HepG2 (cell line): ENCODE data around the gene SRBD1. TPM values are rescaled to one million over a fixed set of nuclear protein-coding genes. Genes with fewer than 3 reads are reported as not detected.
A peak's percentile ranks its signal among the peaks of the same experiment; 100 is the strongest.

Experiments
- ATAC-seq: fragments of 200-7000 bp; cut with Tn5 transposase; 3 replicates; pipeline ENCODE4 v1.9.1; 2020; ENCODE audit warnings: mild to moderate bottlenecking, moderate library complexity
- BruUV-seq: library from RNA; stranded (reverse); fragments of 400-500 nt; replicated peaks from 2 replicates; lab custom pipeline; 2021; lab: Mats Ljungman, UMichigan
- CTCF ChIA-PET: fragments of 300-600 bp; formaldehyde crosslinking; extraction: SDS; loops from one replicate; lab custom pipeline; 2021; ENCODE audit warnings: low total read pairs, inconsistent platforms, low intra/inter-chr PET ratio; lab: Yijun Ruan, JAX
- POLR2A ChIA-PET: fragments of 350-600 bp; sonication (Branson Sonifier 250); formaldehyde crosslinking; loops from one replicate; lab custom pipeline; 2020; ENCODE audit warnings: antibody characterized with exemption, inconsistent platforms; lab: Yijun Ruan, JAX
- DNase-seq: peaks from one replicate; pipeline ENCODE4 v3.0.0-alpha.2; 2015; ENCODE audit warnings: low spot score
- FAIRE-seq: peaks from 3 replicates; lab custom pipeline; 2011; peaks lifted over from hg19 to GRCh38; lab: Jason Lieb, UNC
- H2AFZ ChIP-seq: one replicate; pipeline ENCODE4 v1.6.1; 2011; ENCODE audit warnings: low read length, inconsistent platforms
- H3K27ac ChIP-seq: fragments of 300-600 bp; 3 replicates; pipeline ENCODE4 v1.8.0; 2011; ENCODE audit warnings: mixed run types, mild to moderate bottlenecking, mixed read lengths, low read length, inconsistent platforms; ENCODE audit not compliant: insufficient read depth; ENCODE audit errors: extremely low read length
- H3K27me3 ChIP-seq, 2 experiments: fragments of 200-600 bp in 1 of 2; 2 replicates in 1 of 2; 3 replicates in 1 of 2; pipeline versions ENCODE4 v1.6.0 to v1.8.0; 2011; ENCODE audit warnings: low read length in 2 of 2, mild to moderate bottlenecking in 2 of 2, moderate library complexity in 2 of 2, inconsistent platforms in 1 of 2; ENCODE audit not compliant: insufficient read depth in 2 of 2, control insufficient read depth in 1 of 2
- H3K36me3 ChIP-seq, 2 experiments: fragments of 200-600 bp in 1 of 2; replicated peaks in 1 of 2; 2 replicates in 1 of 2; 3 replicates in 1 of 2; pipeline versions ENCODE4 v1.5.1 to v1.8.0; 2011; ENCODE audit warnings: low read length in 2 of 2, inconsistent platforms in 1 of 2; ENCODE audit not compliant: insufficient read depth in 2 of 2, control insufficient read depth in 1 of 2
- H3K4me1 ChIP-seq: 2 replicates; pipeline ENCODE4 v1.5.1; 2012; ENCODE audit warnings: low read length, inconsistent platforms; ENCODE audit not compliant: insufficient read depth
- H3K4me2 ChIP-seq: 2 replicates; pipeline ENCODE4 v1.6.0; 2011; ENCODE audit warnings: low read depth, low read length, inconsistent platforms
- H3K4me3 ChIP-seq, 3 experiments: fragments of 200-600 bp in 1 of 3; sonication (generic), shearing (Covaris generic) in 1 of 3; replicated peaks in 1 of 3; 2 replicates each; pipeline ENCODE4 v1.5.1; 2011 to 2016; ENCODE audit warnings: low read length in 3 of 3, inconsistent platforms in 2 of 3, low read depth in 2 of 3, mild to moderate bottlenecking in 2 of 3, control low read depth in 1 of 3, mixed read lengths in 1 of 3; ENCODE audit not compliant: insufficient read depth in 1 of 3
- H3K79me2 ChIP-seq: one replicate; pipeline ENCODE4 v1.6.1; 2011; ENCODE audit warnings: low read length, inconsistent platforms; ENCODE audit not compliant: insufficient read depth
- H3K9ac ChIP-seq: 2 replicates; pipeline ENCODE4 v1.6.0; 2011; ENCODE audit warnings: mild to moderate bottlenecking, low read depth, low read length, inconsistent platforms; ENCODE audit not compliant: insufficient read depth
- H3K9me3 ChIP-seq: 2 replicates; pipeline ENCODE4 v1.5.1; 2012; ENCODE audit warnings: mild to moderate bottlenecking, low read length
- H4K20me1 ChIP-seq: 2 replicates; pipeline ENCODE4 v1.6.0; 2011; ENCODE audit warnings: inconsistent platforms, mild to moderate bottlenecking, low read length, moderate library complexity; ENCODE audit not compliant: insufficient read depth
- ARID5B ChIP-seq: IDR thresholded peaks from 2 replicates; pipeline ENCODE4 v1.4.0; 2020; ENCODE audit warnings: mild to moderate bottlenecking, missing genetic modification reagents
- MAFF ChIP-seq: IDR thresholded peaks from 2 replicates; pipeline ENCODE4 v1.6.1; 2011; ENCODE audit warnings: low read depth, low read length, improper control_type of control experiment
- MAFK ChIP-seq, 2 experiments: IDR thresholded peaks in 1 of 2; conservative IDR thresholded peaks in 1 of 2; 2 replicates each; pipeline ENCODE4 v1.6.1; 2011; ENCODE audit warnings: improper control_type of control experiment in 2 of 2, low read length in 2 of 2
- MBD4 ChIP-seq: IDR thresholded peaks from 2 replicates; pipeline ENCODE4 v1.6.1; 2012; ENCODE audit warnings: low read length, inconsistent platforms, borderline replicate concordance
- WGBS: methylation state at CpG from one replicate; pipeline ENCODE4 v1.1.6; 2017; ENCODE audit warnings: low lambda C conversion rate; 5-methylcytosine and 5-hydroxymethylcytosine counted together
- in situ Hi-C: cut with HindIII; loops from 2 replicates; pipeline ENCODE4 v1.10.0; 2017; ENCODE audit warnings: low pct_unique_long_range_greater_than_20kb; ENCODE audit not compliant: extremely low pct_ligation_motif_present
- intact Hi-C: fragments of 100-400 bp; cut with micrococcal nuclease; formaldehyde crosslinking; loops from one replicate; pipeline ENCODE4 v1.10.0; 2022; ENCODE audit not compliant: unreplicated experiment
- polyA plus RNA-seq, 8 experiments: library from polyadenylated mRNA; depleted of rRNA in 3 of 8; stranded (reverse) in 7 of 8; unstranded in 1 of 8; fragments of >200 nt; fragmentation: Illumina TruSeq in 4 of 8; extraction: Trizol in 4 of 8; gene quantifications; 2 replicates each; pipeline versions ENCODE4 v1.2.1 to v1.2.3, GENCODE V29; 2011 to 2016; ENCODE audit warnings: low read depth in 4 of 8, missing spikeins in 1 of 8, mixed read lengths in 1 of 8; ENCODE audit not compliant: insufficient read depth in 1 of 8
- total RNA-seq, 5 experiments: library from RNA; depleted of rRNA; stranded (reverse); fragments of >200 nt; fragmentation: Illumina TruSeq; extraction: Trizol; gene quantifications; 2 replicates each; pipeline ENCODE4 v1.2.3, GENCODE V29; 2016; ENCODE audit warnings: low read depth in 1 of 5

The SRBD1 gene
- total and polyA plus RNA-seq, 2 of the 13 experiments (the other 11 are each of a cell fraction or from before 2014, with no cell fraction given), result 3.2 to 23.9 TPM

DNA sequence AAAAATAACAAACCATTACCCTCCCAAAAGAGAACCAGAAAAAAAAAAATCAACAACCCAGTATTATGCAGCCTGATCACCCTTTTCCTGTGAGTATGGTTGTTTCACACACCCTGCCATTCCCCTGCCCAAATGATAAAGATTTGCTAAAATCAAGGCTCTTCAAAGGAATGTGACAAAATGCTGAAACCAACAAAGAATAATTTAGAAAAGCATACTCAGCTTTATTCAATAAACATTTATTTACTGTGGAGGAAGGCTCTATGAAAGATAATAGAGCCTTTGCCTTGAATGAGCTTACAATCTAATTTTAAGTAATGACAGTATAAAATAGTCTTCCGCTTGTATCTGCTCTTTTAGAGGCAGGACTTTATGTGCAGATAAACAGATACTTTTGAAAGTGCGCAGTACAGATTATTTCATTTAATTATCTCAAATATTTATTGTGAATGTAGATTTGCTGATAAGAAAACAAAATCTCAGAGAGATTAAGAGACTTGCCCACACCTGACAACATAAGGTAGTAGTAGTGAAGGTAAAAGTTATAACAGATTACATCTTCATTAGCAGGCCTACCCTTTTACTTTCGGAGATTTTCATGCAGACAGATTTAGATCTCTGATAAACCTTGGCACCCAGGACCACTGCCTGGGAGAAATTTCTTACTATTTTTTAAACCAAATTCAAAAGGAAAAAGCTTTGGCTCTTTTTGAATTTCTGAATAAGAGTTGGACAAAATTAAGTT lies 211.9 kb downstream of the SRBD1 start:
- WGBS, result 96% methylated on average over 3 of the region's 3 CpGs
- Histone ChIP-seq H3K9ac (no peak overlapping the region), H4K20me1 (no peaks in the 10 kb centered on the region), H3K27ac (no peak overlapping the region)
- CTCF ChIA-PET, result no interaction called here
- peak; percentile 61 for TF ChIP-seq MAFF
- no peak for TF ChIP-seq MBD4
- TF ChIP-seq MAFK (conservative IDR thresholded peaks at IDR 0.05 in 1 of 2, IDR thresholded peaks at IDR 0.05 in 1 of 2; ENCODE audit: low read length in 2 of 2), result peak; percentile 51 to 68
- no peak for TF ChIP-seq ARID5B (CRISPR knock-in tag)
- TF ChIP-seq, all 625 proteins: peak for 2
- ATAC-seq (no peak), DNase-seq (no peak), FAIRE-seq (no peak)
- in situ Hi-C loops (no loop called here), intact Hi-C loops (no loop called here)
- no TSS peak for BruUV-seq
- Histone ChIP-seq H3K4me1 (no peaks in the 10 kb centered on the region), H3K27me3 (no peaks in the 10 kb centered on the region), H3K79me2 (no peaks in the 10 kb centered on the region), H3K4me2 (no peak overlapping the region), H3K9me3 (no peaks in the 10 kb centered on the region), H2AFZ (no peak overlapping the region), H3K36me3 (no peaks in the 10 kb centered on the region; a peak in 1 of 5 replicates), H3K4me3 (no peak overlapping the region)
- POLR2A ChIA-PET, result no interaction called here
